ENCODE data around the gene ACD. TPM values are rescaled to one million over a fixed set of nuclear protein-coding genes. Genes with fewer than 3 reads are reported as not detected.

Gene ACD
- total RNA-seq, 1 experiment from 2014 or later, result 44.0 TPM

GRCh38 chr16:67641779-67642708, 18.0 kb downstream of the ACD start:
- DNase-seq, result no peak
- Mint-ChIP-seq H3K27me3 (ENCODE audit: unreplicated experiment) (peaks cover 24% of the 10 kb centered on the region), H3K27ac (ENCODE audit: unreplicated experiment) (no peak overlapping the region), H3K9me3 (ENCODE audit: low read depth, unreplicated experiment) (no peaks in the 10 kb centered on the region), H3K36me3 (ENCODE audit: insufficient read depth, unreplicated experiment) (peaks cover 2% of the 10 kb centered on the region), H3K4me3 (ENCODE audit: low read depth, unreplicated experiment) (no peak overlapping the region), H3K4me1 (ENCODE audit: low read depth, unreplicated experiment) (no peaks in the 10 kb centered on the region)
- TF ChIP-seq, protein P1, sequence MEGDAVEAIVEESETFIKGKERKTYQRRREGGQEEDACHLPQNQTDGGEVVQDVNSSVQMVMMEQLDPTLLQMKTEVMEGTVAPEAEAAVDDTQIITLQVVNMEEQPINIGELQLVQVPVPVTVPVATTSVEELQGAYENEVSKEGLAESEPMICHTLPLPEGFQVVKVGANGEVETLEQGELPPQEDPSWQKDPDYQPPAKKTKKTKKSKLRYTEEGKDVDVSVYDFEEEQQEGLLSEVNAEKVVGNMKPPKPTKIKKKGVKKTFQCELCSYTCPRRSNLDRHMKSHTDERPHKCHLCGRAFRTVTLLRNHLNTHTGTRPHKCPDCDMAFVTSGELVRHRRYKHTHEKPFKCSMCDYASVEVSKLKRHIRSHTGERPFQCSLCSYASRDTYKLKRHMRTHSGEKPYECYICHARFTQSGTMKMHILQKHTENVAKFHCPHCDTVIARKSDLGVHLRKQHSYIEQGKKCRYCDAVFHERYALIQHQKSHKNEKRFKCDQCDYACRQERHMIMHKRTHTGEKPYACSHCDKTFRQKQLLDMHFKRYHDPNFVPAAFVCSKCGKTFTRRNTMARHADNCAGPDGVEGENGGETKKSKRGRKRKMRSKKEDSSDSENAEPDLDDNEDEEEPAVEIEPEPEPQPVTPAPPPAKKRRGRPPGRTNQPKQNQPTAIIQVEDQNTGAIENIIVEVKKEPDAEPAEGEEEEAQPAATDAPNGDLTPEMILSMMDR (IDR thresholded peaks at IDR 0.05; ENCODE audit: unreplicated experiment), result no peak
- BruUV-seq (replicated peaks), result no TSS peak
- CTCF ChIA-PET, result interaction anchor here (0.6 kb wide), 1 partner anchor 123 kb away, joined by 3 read pairs; no protein-coding TSS in a partner anchor
- intact Hi-C loops (cut with micrococcal nuclease; ENCODE audit: unreplicated experiment), result loop anchor here (5.0 kb wide), 1 partner anchor 80 kb away; the partner anchor contains the start of gene CTCF

- H3K4me1 Mint-ChIP-seq (ENCODE audit: low read depth, unreplicated experiment), result no peaks in the 10 kb centered on the region
- no TSS peak for BruUV-seq (replicated peaks)
- CTCF ChIA-PET, result no interaction called here
- no peaks in the 10 kb centered on the region for H3K9me3 Mint-ChIP-seq (ENCODE audit: low read depth, unreplicated experiment)
- DNase-seq, result no peak
- H3K27me3 Mint-ChIP-seq (ENCODE audit: unreplicated experiment), result no peaks in the 10 kb centered on the region
- H3K4me3 Mint-ChIP-seq (ENCODE audit: low read depth, unreplicated experiment), result no peak overlapping the region
- no peak overlapping the region for H3K27ac Mint-ChIP-seq (ENCODE audit: unreplicated experiment)
- H3K36me3 Mint-ChIP-seq (ENCODE audit: insufficient read depth, unreplicated experiment), result peaks cover 37% of the 10 kb centered on the region
- TF ChIP-seq, protein P1 (IDR thresholded peaks at IDR 0.05; ENCODE audit: unreplicated experiment), result no peak
- intact Hi-C loops (cut with micrococcal nuclease; ENCODE audit: unreplicated experiment), result no loop called here
Observed at GRCh38 chr16:67637625-67638024, 22.4 kb downstream of the ACD start.

DNA sequence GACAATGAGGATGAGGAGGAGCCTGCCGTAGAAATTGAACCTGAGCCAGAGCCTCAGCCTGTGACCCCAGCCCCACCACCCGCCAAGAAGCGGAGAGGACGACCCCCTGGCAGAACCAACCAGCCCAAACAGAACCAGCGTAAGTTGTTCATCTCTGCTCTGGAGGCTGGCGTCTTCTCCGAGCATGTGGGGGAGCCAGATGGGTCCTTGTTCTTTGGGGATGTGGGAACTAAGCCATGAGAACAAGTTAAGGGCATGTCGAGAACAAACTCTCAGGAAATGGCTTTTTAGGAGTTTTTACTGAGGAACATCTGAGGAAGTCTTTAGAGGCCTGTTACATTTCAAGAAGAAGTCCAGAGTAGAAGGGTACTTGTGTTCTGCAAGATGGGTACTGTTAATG, 23.3 kb downstream of the ACD start:
- TF ChIP-seq, protein P1 (IDR thresholded peaks at IDR 0.05; ENCODE audit: unreplicated experiment), result no peak
- H3K4me1 Mint-ChIP-seq (ENCODE audit: low read depth, unreplicated experiment), result no peaks in the 10 kb centered on the region
- H3K36me3 Mint-ChIP-seq (ENCODE audit: insufficient read depth, unreplicated experiment), result peaks cover 44% of the 10 kb centered on the region
- CTCF ChIA-PET, result no interaction called here
- DNase-seq, result no peak
- no peaks in the 10 kb centered on the region for H3K27me3 Mint-ChIP-seq (ENCODE audit: unreplicated experiment)
- no peaks in the 10 kb centered on the region for H3K9me3 Mint-ChIP-seq (ENCODE audit: low read depth, unreplicated experiment)
- BruUV-seq (replicated peaks), result no TSS peak
- H3K4me3 Mint-ChIP-seq (ENCODE audit: low read depth, unreplicated experiment), result no peak overlapping the region
- H3K27ac Mint-ChIP-seq (ENCODE audit: unreplicated experiment), result no peak overlapping the region
- intact Hi-C loops (cut with micrococcal nuclease; ENCODE audit: unreplicated experiment), result no loop called here

- intact Hi-C loops (cut with micrococcal nuclease; ENCODE audit: unreplicated experiment), result no loop called here
- CTCF ChIA-PET, result interaction anchor here (0.6 kb wide), 1 partner anchor 297 kb away, joined by 3 read pairs; no protein-coding TSS in a partner anchor
- BruUV-seq (replicated peaks), result no TSS peak
- TF ChIP-seq, protein P1 (IDR thresholded peaks at IDR 0.05; ENCODE audit: unreplicated experiment), result no peak
- H3K4me1 Mint-ChIP-seq (ENCODE audit: low read depth, unreplicated experiment), result no peaks in the 10 kb centered on the region
- no peak overlapping the region for H3K27ac Mint-ChIP-seq (ENCODE audit: unreplicated experiment)
- H3K9me3 Mint-ChIP-seq (ENCODE audit: low read depth, unreplicated experiment), result no peaks in the 10 kb centered on the region
- H3K27me3 Mint-ChIP-seq (ENCODE audit: unreplicated experiment), result no peaks in the 10 kb centered on the region
- H3K36me3 Mint-ChIP-seq (ENCODE audit: insufficient read depth, unreplicated experiment), result peaks cover 79% of the 10 kb centered on the region
- H3K4me3 Mint-ChIP-seq (ENCODE audit: low read depth, unreplicated experiment), result no peak overlapping the region
- no peak for DNase-seq
Observed at GRCh38 chr16:67632415-67633172, 27.5 kb downstream of the ACD start.

Data from Calu3 (cell line).